ENCODE results near the gene CHD6. TPM values are rescaled to one million over a fixed set of nuclear protein-coding genes. Genes with fewer than 3 reads are reported as not detected.

The CHD6 gene
- polyA plus RNA-seq, 1 donor (not counting 4 experiments of a cell fraction or from before 2014, with no cell fraction given) = 6.8 TPM

- no peak overlapping the region for H3K4me2 ChIP-seq (ENCODE audit: control insufficient read depth, extremely low read depth, insufficient read depth, low read depth, low read length)
- FAIRE-seq (no peak), DNase-seq (ENCODE audit: low read depth, low spot score) (no peak)
- H3K9me1 ChIP-seq (ENCODE audit: control insufficient read depth, extremely low read depth, insufficient read depth, low read length) = no peaks in the 10 kb centered on the region
- H3K9ac ChIP-seq (ENCODE audit: control insufficient read depth, extremely low read depth, insufficient read depth, low read length) = no peak overlapping the region
- no peak overlapping the region for H3K4me3 ChIP-seq (ENCODE audit: control insufficient read depth in 2 of 3, extremely low read depth in 1 of 3, insufficient read depth in 2 of 3, low read depth in 1 of 3, low read length in 3 of 3)
- H3K79me2 ChIP-seq (ENCODE audit: control insufficient read depth, insufficient read depth, low read length) = no peaks in the 10 kb centered on the region
- H3K27me3 ChIP-seq (ENCODE audit: control insufficient read depth, extremely low read depth, insufficient read depth, low read length) = no peaks in the 10 kb centered on the region
- H3K9me3 ChIP-seq (ENCODE audit: control insufficient read depth, low read depth, low read length) = no peaks in the 10 kb centered on the region
- dilution Hi-C loops (cut with MboI; ENCODE audit: extremely low pct_ligation_motif_present, low sequenced_read_pairs) = no loop called here
- H4K20me1 ChIP-seq (ENCODE audit: control insufficient read depth, extremely low read depth, insufficient read depth, low read length) = no peaks in the 10 kb centered on the region
- H3K4me1 ChIP-seq (ENCODE audit: control insufficient read depth, extremely low read depth, insufficient read depth, low read length) = peaks cover 6% of the 10 kb centered on the region
- no peak overlapping the region for H2AFZ ChIP-seq (ENCODE audit: control insufficient read depth, low read length)
- TF ChIP-seq CTCF (optimal IDR thresholded peaks at IDR 0.05 in 1 of 3, IDR thresholded peaks at IDR 0.05 in 1 of 3, conservative IDR thresholded peaks at IDR 0.05 in 1 of 3; ENCODE audit: extremely low read depth in 1 of 3, insufficient read depth in 2 of 3, low read length in 3 of 3) = no peak
- no peak for TF ChIP-seq EZH2 (IDR thresholded peaks at IDR 0.05; ENCODE audit: low read length)
- peaks cover 0 to 3% of the 10 kb centered on the region in 2 experiments for H3K36me3 ChIP-seq (ENCODE audit: control insufficient read depth in 2 of 2, extremely low read depth in 1 of 2, insufficient read depth in 2 of 2, low read length in 2 of 2)
- H3K27ac ChIP-seq (ENCODE audit: control insufficient read depth, insufficient read depth, low read length) = no peak overlapping the region
Measured at GRCh38 chr20:41479113-41479512, 139.1 kb downstream of the CHD6 start.

GRCh38 chr20:41478026-41478425 is 140.2 kb downstream of the CHD6 start:
- Histone ChIP-seq H3K9me1 (ENCODE audit: control insufficient read depth, extremely low read depth, insufficient read depth, low read length) (no peaks in the 10 kb centered on the region), H3K4me2 (ENCODE audit: control insufficient read depth, extremely low read depth, insufficient read depth, low read depth, low read length) (no peak overlapping the region), H3K79me2 (ENCODE audit: control insufficient read depth, insufficient read depth, low read length) (no peaks in the 10 kb centered on the region), H3K4me1 (ENCODE audit: control insufficient read depth, extremely low read depth, insufficient read depth, low read length) (peaks cover 6% of the 10 kb centered on the region), H2AFZ (ENCODE audit: control insufficient read depth, low read length) (no peak overlapping the region), H3K27ac (ENCODE audit: control insufficient read depth, insufficient read depth, low read length) (no peak overlapping the region), H3K9me3 (ENCODE audit: control insufficient read depth, low read depth, low read length) (no peaks in the 10 kb centered on the region), H3K9ac (ENCODE audit: control insufficient read depth, extremely low read depth, insufficient read depth, low read length) (no peak overlapping the region), H3K4me3 (ENCODE audit: control insufficient read depth in 2 of 3, extremely low read depth in 1 of 3, insufficient read depth in 2 of 3, low read depth in 1 of 3, low read length in 3 of 3) (no peak overlapping the region), H3K27me3 (ENCODE audit: control insufficient read depth, extremely low read depth, insufficient read depth, low read length) (no peaks in the 10 kb centered on the region), H4K20me1 (ENCODE audit: control insufficient read depth, extremely low read depth, insufficient read depth, low read length) (no peaks in the 10 kb centered on the region), H3K36me3 (ENCODE audit: control insufficient read depth in 2 of 2, extremely low read depth in 1 of 2, insufficient read depth in 2 of 2, low read length in 2 of 2) (peaks cover 0 to 5% of the 10 kb centered on the region in 2 experiments)
- DNase-seq (ENCODE audit: low read depth, low spot score) (no peak), FAIRE-seq (no peak)
- dilution Hi-C loops (cut with MboI; ENCODE audit: extremely low pct_ligation_motif_present, low sequenced_read_pairs) = no loop called here
- no peak for TF ChIP-seq CTCF (optimal IDR thresholded peaks at IDR 0.05 in 1 of 3, IDR thresholded peaks at IDR 0.05 in 1 of 3, conservative IDR thresholded peaks at IDR 0.05 in 1 of 3; ENCODE audit: extremely low read depth in 1 of 3, insufficient read depth in 2 of 3, low read length in 3 of 3)
- TF ChIP-seq EZH2 (IDR thresholded peaks at IDR 0.05; ENCODE audit: low read length) = no peak

Measured in keratinocyte (primary cell).